Mesenteric fat pad (tissue), 1 donor: Measurements from ENCODE around the gene SMG6. TPM values are rescaled to one million over a fixed set of nuclear protein-coding genes. Genes with fewer than 3 reads are reported as not detected.

Source experiments
- DNase-seq: peaks from one replicate; pipeline ENCODE4 v3.0.0-alpha.2; 2020; ENCODE audit warnings: low spot score
- total RNA-seq: library from RNA; stranded (reverse); fragmentation: NEBNext Ultra II Directional; extraction: Animal tissue kit (Norgen Biotek cat#: 25700); gene quantifications from one replicate; pipeline ENCODE4 v1.2.1, GENCODE V29; 2021
- donor health status: DM: yes; HTN: yes; CAD: no.

SMG6 gene
- total RNA-seq, 1 donor from 2014 or later, result 31.9 TPM

- DNase-seq, result no peak
Observed at GRCh38 chr17:2110436-2110835, 193.1 kb downstream of the SMG6 start.

- no peak for DNase-seq
Observed at GRCh38 chr17:2108170-2108569, 195.4 kb downstream of the SMG6 start.

- no peak for DNase-seq
Observed at GRCh38 chr17:2107506-2107905, 196.1 kb downstream of the SMG6 start.

- no peak for DNase-seq
Observed at GRCh38 chr17:2107050-2107449, 196.5 kb downstream of the SMG6 start.

- no peak for DNase-seq
Observed at GRCh38 chr17:2106308-2106955, 197.2 kb downstream of the SMG6 start.

- no peak for DNase-seq
Observed at GRCh38 chr17:2105663-2106062, 197.9 kb downstream of the SMG6 start.

GRCh38 chr17:2102931-2103809, 200.4 kb downstream of the SMG6 start:
- peak; percentile 35 for DNase-seq

- DNase-seq, result peak; percentile 88
Observed at GRCh38 chr17:2101448-2102257, 201.9 kb downstream of the SMG6 start.

GRCh38 chr17:2095536-2095910, 208.1 kb downstream of the SMG6 start:
- DNase-seq, result no peak

- DNase-seq, result no peak
Observed at GRCh38 chr17:2094891-2095535, 208.6 kb downstream of the SMG6 start.

- DNase-seq, result no peak
Observed at GRCh38 chr17:2093349-2093748, 210.2 kb downstream of the SMG6 start.

GRCh38 chr17:2092253-2092652, 211.3 kb downstream of the SMG6 start:
- DNase-seq, result no peak

GRCh38 chr17:2090804-2091534, 212.6 kb downstream of the SMG6 start:
- DNase-seq, result no peak

GRCh38 chr17:2090210-2090641, 213.4 kb downstream of the SMG6 start:
- DNase-seq, result no peak

- DNase-seq, result no peak
Observed at GRCh38 chr17:2089021-2089422, 214.6 kb downstream of the SMG6 start.

- DNase-seq, result no peak
Observed at GRCh38 chr17:2087597-2088211, 215.9 kb downstream of the SMG6 start.

GRCh38 chr17:2086306-2086705, 217.3 kb downstream of the SMG6 start:
- no peak for DNase-seq

GRCh38 chr17:2085648-2085949, 218.0 kb downstream of the SMG6 start:
- no peak for DNase-seq

GRCh38 chr17:2084766-2085647, 218.6 kb downstream of the SMG6 start:
- no peak for DNase-seq
